ENCODE data around the gene JCAD. TPM values are rescaled to one million over a fixed set of nuclear protein-coding genes. Genes with fewer than 3 reads are reported as not detected.

JCAD gene
- total RNA-seq, 4 donors from 2014 or later: 30.0 to 65.3 (median 44.2) TPM

- Histone ChIP-seq H3K27ac (no peak overlapping the region), H3K27me3 (no peaks in the 10 kb centered on the region), H3K4me1 (no peaks in the 10 kb centered on the region), H3K36me3 (no peaks in the 10 kb centered on the region), H3K9me3 (no peaks in the 10 kb centered on the region), H3K4me3 (no peak overlapping the region)
- no peak for TF ChIP-seq CTCF (IDR thresholded peaks at IDR 0.05)
- no peak for TF ChIP-seq EP300 (IDR thresholded peaks at IDR 0.05)
- TF ChIP-seq POLR2A (IDR thresholded peaks at IDR 0.05): no peak
- no peak for DNase-seq (ENCODE audit: low spot score in 2 of 2)
- WGBS, 2 donors: 94 to 95% methylated on average over 12 of the region's 12 CpGs
Observed at GRCh38 chr10:29969255-29970011, 90.0 kb downstream of the JCAD start.

DNA sequence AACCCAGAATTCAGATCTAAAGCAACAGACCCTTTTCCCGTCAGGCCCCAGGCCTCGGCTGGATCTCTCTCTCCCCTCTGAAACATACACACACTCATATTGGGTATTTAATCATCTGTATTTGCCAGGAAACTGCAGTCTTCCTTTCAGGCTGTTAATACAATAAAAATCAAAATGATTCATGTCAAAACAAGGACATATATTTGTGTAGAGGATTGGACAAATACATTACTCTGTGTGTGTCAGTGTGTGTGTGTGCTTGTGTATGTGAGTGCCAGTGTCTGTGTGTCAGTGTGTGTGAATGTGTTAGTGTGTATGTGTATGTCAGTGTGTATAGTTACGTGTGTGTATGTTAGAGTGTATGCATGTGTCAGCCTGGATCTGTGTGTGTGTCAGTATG, 90.8 kb downstream of the JCAD start:
- Histone ChIP-seq H3K4me1 (no peaks in the 10 kb centered on the region), H3K27ac (no peak overlapping the region), H3K36me3 (no peaks in the 10 kb centered on the region), H3K9me3 (no peaks in the 10 kb centered on the region), H3K4me3 (no peak overlapping the region), H3K27me3 (no peaks in the 10 kb centered on the region)
- 46 to 68% methylated on average over 3 of the region's 3 CpGs for WGBS, 2 donors
- no peak for DNase-seq (ENCODE audit: low spot score in 2 of 2)
- TF ChIP-seq CTCF (IDR thresholded peaks at IDR 0.05): no peak
- TF ChIP-seq POLR2A (IDR thresholded peaks at IDR 0.05): no peak
- TF ChIP-seq EP300 (IDR thresholded peaks at IDR 0.05): no peak

DNA sequence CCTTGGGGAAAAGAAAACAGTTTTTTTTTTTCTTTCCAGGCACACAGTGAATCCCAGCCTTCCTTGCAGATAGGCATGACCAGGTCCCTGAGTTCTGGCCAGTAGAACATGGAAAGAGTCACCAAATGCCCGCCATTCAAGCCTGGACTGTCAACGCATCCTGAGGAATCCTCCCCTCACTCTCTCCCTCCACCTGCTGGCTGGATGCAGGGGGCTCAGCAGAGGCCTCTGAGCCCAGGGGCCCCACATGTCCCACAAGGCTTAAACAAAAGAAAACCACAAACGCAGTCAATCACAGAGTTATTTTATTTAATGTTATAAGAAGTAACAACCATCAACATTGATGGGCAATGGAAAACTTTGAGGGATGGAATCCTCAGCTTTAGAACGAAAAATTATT, 93.1 kb downstream of the JCAD start:
- H3K9me3 ChIP-seq: no peaks in the 10 kb centered on the region
- TF ChIP-seq POLR2A (IDR thresholded peaks at IDR 0.05) (no peak), EP300 (IDR thresholded peaks at IDR 0.05) (no peak), CTCF (IDR thresholded peaks at IDR 0.05) (no peak)
- H3K27me3 ChIP-seq: no peaks in the 10 kb centered on the region
- H3K4me1 ChIP-seq: no peaks in the 10 kb centered on the region
- 86 to 93% methylated on average over 4 of the region's 4 CpGs for WGBS, 2 donors
- no peak overlapping the region for H3K4me3 ChIP-seq
- H3K36me3 ChIP-seq: no peaks in the 10 kb centered on the region
- no peak overlapping the region for H3K27ac ChIP-seq
- no peak for DNase-seq (ENCODE audit: low spot score in 2 of 2)
